HG02571 (cell line): ENCODE measurements around the gene GMDS.
"Not testable (repeated sequence)": the region's sequence is repeated elsewhere in the genome, so short reads cannot be mapped to it uniquely, and the experiment has no call there.

Experiments used
- ATAC-seq: cut with Tn5 transposase; IDR thresholded peaks from one replicate; pipeline ENCODE4 v1.9.1; 2021; ENCODE audit warnings: mild to moderate bottlenecking, moderate library complexity; ENCODE audit not compliant: unreplicated experiment

The GMDS gene

DNA sequence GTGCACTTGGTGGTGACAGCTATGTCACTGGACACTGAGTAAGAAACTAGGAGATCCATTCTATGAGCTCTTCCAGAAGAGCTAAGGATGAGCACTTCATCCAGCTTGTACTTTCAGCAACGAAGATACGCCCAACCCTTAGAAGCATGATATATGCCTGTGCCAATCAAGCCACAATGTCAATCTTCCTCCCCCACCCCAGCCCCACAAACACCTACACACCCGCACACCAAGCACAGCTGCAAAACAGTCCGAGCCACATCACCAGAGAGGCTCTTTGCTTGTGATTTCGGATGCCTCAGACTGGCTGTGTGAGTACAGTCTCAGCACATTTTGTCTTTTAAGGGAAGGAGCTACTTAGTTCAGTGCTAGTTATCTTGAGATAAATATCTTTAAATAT, 375.2 kb downstream of the GMDS start:
- ATAC-seq = no peak

DNA sequence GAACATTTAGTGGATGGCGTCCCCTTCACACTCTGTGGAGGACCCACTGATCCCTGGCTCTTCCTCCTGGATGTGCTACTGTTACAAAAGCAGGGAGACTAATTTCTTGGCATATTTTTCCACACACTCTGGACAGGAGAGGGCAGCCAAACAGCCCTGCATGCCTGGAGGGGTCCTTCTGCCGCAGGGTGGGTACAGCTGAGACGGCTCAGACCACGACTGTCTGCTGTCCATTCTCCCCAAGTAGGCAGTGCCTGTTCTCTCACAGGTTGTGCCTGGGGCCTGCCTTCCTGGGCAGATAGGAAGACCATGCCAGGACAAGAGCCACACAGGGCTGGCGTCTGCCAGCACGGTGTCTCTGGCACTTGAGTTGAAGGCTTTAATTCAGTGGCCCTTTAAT, 375.6 kb downstream of the GMDS start:
- no peak for ATAC-seq

DNA sequence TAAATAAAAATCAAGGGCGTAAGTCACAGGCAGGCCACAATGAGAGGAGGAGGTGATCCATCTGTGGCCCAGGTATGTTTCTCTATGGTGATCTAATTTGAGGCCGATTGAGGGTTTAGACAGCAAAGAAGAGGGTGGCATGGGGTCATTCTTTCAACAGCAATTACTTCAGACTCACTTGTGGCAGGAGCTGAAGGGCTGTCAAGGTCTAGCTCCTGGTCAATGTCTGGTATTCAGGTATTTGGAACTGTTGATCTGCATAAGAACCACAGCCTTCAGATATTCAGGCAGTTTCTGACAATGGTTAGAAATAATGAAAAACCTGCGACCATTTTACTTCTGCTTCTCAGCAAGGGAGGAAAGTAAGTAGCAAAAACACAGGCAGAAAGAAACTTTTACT, 376.1 kb downstream of the GMDS start:
- ATAC-seq = no peak

GRCh38 chr6:1868561-1869261, 376.7 kb downstream of the GMDS start:
- ATAC-seq = no peak

DNA sequence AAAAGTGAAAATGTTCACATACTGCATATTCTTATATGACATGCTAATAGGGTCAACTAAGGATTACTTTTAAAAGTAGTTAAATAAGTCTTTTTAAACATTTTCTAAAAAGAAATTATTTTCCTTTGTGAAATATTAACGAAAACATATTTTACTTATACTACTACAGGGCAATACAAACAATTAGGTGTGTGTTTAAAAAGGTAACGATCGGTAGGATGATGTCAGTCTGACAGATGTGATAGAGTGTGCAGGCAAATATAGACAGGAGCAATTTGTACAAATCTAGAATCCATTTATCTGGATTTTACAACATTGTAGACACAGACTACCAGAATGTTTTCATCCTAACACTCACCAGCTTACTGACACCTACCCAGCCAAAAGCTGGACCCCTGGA, 378.2 kb downstream of the GMDS start:
- no peak for ATAC-seq

GRCh38 chr6:1865585-1865984, 379.8 kb downstream of the GMDS start:
- no peak for ATAC-seq

DNA sequence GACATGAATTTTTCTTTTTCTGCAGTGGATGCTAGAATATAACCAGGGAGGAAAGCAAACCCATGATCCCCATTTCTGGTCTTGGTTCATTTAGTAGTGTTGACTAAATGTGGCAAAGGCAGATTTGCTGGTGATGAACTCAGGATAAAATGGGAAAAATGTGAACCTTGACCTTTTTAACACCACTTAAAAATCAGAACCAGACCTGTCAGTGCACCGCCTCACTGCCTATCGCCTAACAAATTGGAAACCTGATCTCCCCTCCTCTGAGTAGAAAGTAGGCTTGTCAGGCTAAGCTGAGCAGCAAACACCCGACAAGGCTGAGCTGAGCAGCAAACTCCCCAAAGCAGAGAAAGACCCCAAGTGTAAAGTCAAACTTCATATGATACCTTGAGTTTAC, 380.9 kb downstream of the GMDS start:
- no peak for ATAC-seq

DNA sequence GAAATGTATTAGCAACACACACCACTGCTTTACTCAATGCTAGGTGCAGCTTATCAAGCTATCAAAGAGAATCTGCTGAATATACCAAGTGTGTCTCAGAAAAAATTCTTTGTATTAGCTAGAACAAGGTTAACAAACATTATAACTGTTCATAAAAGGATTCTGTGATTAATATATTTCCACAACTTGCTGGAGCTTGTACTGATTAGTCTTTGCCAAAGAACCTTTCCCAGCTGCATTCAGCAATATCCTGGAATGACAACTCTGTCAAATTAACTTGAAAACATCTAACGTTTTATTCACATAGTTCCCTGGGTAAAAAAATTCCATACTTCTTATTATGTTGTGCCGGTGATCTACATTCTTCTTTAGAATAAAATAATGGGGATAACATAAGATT, 383.0 kb downstream of the GMDS start:
- no peak for ATAC-seq

- ATAC-seq = no peak
These were observed 384.6 kb downstream of the GMDS start for GRCh38 chr6:1860756-1861348.

GRCh38 chr6:1858859-1859258, 386.5 kb downstream of the GMDS start:
- no peak for ATAC-seq

GRCh38 chr6:1858196-1858595, 387.2 kb downstream of the GMDS start:
- ATAC-seq = no peak

- ATAC-seq = peak; percentile 90
These were observed 389.0 kb downstream of the GMDS start for GRCh38 chr6:1856381-1856780.

DNA sequence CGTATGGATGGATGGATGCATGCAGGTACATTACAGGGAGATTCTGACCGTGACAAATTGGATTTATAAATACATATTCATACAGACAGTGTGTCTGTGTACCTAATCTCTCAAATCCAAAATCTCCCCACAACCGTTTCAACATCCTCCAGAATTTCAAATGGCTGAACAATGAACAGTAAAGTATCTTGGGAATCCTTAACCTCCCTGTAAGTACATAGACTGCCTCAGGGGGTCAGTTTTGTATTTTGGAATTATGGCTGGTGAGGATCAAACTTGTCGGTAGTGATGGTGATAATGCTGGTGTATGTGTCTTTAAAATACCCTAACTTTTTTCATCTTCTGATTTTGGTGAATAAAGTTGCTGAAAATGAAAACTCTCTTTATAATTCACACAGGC, 389.5 kb downstream of the GMDS start:
- no peak for ATAC-seq

- ATAC-seq = no peak
These were observed 391.1 kb downstream of the GMDS start for GRCh38 chr6:1854296-1854695.

DNA sequence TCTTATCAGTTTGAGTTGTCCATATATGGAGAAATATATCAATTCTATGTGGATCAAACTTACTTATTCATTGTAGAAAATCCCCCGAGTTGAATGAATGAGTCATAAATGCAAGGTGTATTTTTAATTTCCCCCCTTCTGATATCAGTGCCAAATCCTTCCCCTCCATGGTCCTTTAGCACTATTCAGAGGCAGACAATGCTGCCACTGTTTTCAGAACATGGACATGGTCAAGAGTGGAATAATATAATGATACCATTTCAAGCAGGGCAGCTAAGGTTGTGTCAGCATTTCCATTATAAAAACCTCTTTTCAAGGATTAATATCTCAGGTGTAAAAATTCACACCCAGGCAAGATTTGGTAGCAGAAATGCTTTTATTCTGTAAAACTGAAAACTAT, 391.6 kb downstream of the GMDS start:
- ATAC-seq = no peak

DNA sequence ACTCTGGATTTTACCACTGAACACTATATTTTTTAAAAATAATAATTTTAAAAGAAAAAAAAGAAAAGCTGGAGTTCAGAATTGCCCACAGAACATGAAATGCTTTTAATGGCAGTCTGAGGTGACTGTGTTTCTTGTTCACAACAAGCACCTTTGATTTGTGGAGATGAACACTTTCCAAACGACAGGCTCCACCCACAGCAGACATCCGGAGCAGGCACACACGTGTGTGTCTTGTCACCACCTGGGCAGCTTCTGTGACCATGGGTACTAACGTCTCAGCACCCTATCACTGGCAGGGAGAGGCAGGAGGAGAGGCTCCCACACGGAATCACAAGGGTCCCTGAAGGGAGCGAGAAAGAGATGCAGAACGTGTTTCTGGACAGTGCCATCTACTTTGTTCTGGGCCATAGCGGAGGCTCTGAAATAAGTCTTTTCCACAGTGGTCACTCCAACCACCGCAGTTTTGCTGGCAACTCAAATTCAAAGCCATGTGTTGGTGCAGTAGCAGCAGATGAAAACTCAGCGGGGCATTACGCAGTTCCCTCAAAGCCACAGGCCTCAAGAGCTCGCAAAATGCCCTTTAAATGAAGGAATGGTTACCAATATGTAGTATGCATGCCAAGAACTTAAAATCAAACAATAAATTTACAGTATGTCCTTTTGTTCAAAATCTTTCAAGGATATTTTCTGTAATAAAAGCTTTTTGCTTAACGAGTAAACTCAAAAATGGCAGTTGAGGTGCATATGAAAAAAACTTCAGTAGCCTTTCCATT, 393.5 kb downstream of the GMDS start:
- no peak for ATAC-seq

- ATAC-seq = no peak
These were observed 394.6 kb downstream of the GMDS start for GRCh38 chr6:1850840-1851157.

GRCh38 chr6:1850121-1850839, 395.1 kb downstream of the GMDS start:
- no peak for ATAC-seq

- no peak for ATAC-seq
These were observed 395.7 kb downstream of the GMDS start for GRCh38 chr6:1849691-1850090.

GRCh38 chr6:1848752-1849151, 396.7 kb downstream of the GMDS start:
- no peak for ATAC-seq

- no peak for ATAC-seq
These were observed 398.8 kb downstream of the GMDS start for GRCh38 chr6:1846611-1847010.

- ATAC-seq = not testable (repeated sequence)
These were observed 399.9 kb downstream of the GMDS start for GRCh38 chr6:1845543-1845942.
